M059J (cell line): Measurements from ENCODE around the gene PTTG1IP2. TPM values are rescaled to one million over a fixed set of nuclear protein-coding genes. Genes with fewer than 3 reads are reported as not detected.

Source experiments
- total RNA-seq: library from RNA; depleted of rRNA; stranded (reverse); fragments of >200 nt; shearing (Covaris generic); gene quantifications from 2 replicates; pipeline ENCODE4 v1.2.3, GENCODE V29; 2014; rRNA removed

The PTTG1IP2 gene
- total RNA-seq, 1 experiment from 2014 or later, result not detected

Other genes starting within 250 kb of the PTTG1IP2 start
- gene CFAP69, start 224.5 kb upstream of the PTTG1IP2 start, total RNA-seq, result 1.6 and 3.2 TPM in 2 replicates
- gene FAM237B, start 148.3 kb upstream of the PTTG1IP2 start, total RNA-seq, result not detected in 2 replicates
- gene GTPBP10, start 122.9 kb upstream of the PTTG1IP2 start, total RNA-seq, result 30.5 and 33.8 TPM in 2 replicates
- 37.6 and 72.8 TPM in 2 replicates for gene CLDN12, start 66.2 kb upstream of the PTTG1IP2 start, total RNA-seq
- gene CDK14, start 126.7 kb downstream of the PTTG1IP2 start, total RNA-seq, result 3.9 and 6.5 TPM in 2 replicates